ENCODE measurements around the gene GALNT10. TPM values are rescaled to one million over a fixed set of nuclear protein-coding genes. Genes with fewer than 3 reads are reported as not detected.

Gene GALNT10
- total RNA-seq, 1 donor from 2014 or later, result 57.6 TPM

- no peak overlapping the region for H3K27ac ChIP-seq
- intact Hi-C loops (cut with DNase I), result no loop called here
- ATAC-seq, result no peak
- H3K4me1 ChIP-seq, result peaks cover 18% of the 10 kb centered on the region
- H3K4me3 ChIP-seq, result no peak overlapping the region
- H3K9me3 ChIP-seq, result no peaks in the 10 kb centered on the region
- TF ChIP-seq, protein P1, sequence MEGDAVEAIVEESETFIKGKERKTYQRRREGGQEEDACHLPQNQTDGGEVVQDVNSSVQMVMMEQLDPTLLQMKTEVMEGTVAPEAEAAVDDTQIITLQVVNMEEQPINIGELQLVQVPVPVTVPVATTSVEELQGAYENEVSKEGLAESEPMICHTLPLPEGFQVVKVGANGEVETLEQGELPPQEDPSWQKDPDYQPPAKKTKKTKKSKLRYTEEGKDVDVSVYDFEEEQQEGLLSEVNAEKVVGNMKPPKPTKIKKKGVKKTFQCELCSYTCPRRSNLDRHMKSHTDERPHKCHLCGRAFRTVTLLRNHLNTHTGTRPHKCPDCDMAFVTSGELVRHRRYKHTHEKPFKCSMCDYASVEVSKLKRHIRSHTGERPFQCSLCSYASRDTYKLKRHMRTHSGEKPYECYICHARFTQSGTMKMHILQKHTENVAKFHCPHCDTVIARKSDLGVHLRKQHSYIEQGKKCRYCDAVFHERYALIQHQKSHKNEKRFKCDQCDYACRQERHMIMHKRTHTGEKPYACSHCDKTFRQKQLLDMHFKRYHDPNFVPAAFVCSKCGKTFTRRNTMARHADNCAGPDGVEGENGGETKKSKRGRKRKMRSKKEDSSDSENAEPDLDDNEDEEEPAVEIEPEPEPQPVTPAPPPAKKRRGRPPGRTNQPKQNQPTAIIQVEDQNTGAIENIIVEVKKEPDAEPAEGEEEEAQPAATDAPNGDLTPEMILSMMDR (IDR thresholded peaks at IDR 0.05), result no peak
- no peak for DNase-seq
- H3K27me3 ChIP-seq (ENCODE audit: low read depth), result no peaks in the 10 kb centered on the region
- peaks cover 3% of the 10 kb centered on the region for H3K36me3 ChIP-seq
Observed at GRCh38 chr5:154401931-154402330, 211.4 kb downstream of the GALNT10 start.

DNA sequence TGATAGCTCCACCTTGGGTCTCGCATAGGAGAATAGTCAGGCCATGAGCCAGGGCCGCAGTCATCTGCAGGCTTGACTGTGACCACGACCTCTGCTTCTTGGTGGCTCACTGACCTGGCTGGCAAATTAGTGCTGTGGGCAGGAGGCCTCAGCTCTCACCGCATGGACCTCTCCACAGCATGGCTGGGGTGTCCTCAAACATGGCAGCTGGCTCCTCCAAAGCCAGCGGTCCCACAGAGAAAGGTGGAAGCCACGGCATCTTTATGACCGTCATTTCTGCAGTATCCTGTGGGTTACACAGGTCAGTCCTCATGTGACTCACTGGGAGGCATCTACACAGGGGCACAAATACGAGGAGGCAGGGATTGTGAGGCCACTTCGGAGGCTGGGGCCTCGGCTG is 212.1 kb downstream of the GALNT10 start:
- H3K4me3 ChIP-seq, result no peak overlapping the region
- DNase-seq (no peak), ATAC-seq (no peak)
- no peak overlapping the region for H3K27ac ChIP-seq
- peaks cover 14% of the 10 kb centered on the region for H3K4me1 ChIP-seq
- no peaks in the 10 kb centered on the region for H3K27me3 ChIP-seq (ENCODE audit: low read depth)
- H3K36me3 ChIP-seq, result peaks cover 8% of the 10 kb centered on the region
- TF ChIP-seq, protein P1 (IDR thresholded peaks at IDR 0.05), result no peak
- intact Hi-C loops (cut with DNase I), result no loop called here
- H3K9me3 ChIP-seq, result no peaks in the 10 kb centered on the region

DNA sequence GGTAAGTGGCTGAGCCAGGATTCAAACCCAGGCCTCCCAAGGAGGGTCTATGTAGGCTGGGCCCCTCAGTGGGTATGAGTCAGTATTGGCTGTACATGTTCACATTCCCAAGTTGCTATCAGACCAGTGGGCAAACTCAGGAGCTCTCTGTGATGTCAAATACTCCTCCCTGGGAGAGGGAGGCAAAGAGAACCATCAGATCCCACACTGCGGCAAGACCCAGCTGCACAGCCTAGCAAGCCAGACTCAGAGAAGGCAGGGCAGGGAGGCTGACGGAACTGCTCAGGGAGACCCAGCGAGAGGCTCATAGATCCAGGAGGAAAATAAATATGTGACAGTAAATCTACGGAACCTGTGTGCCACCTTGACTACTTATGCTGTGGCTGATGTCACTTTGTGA is 212.7 kb downstream of the GALNT10 start:
- no peak for DNase-seq
- intact Hi-C loops (cut with DNase I), result no loop called here
- H3K4me3 ChIP-seq, result no peak overlapping the region
- no peak overlapping the region for H3K27ac ChIP-seq
- peaks cover 8% of the 10 kb centered on the region for H3K36me3 ChIP-seq
- H3K27me3 ChIP-seq (ENCODE audit: low read depth), result no peaks in the 10 kb centered on the region
- no peak for ATAC-seq
- no peaks in the 10 kb centered on the region for H3K9me3 ChIP-seq
- TF ChIP-seq, protein P1 (IDR thresholded peaks at IDR 0.05), result no peak
- peaks cover 10% of the 10 kb centered on the region for H3K4me1 ChIP-seq

- no peak for ATAC-seq
Observed at GRCh38 chr5:154403776-154404387, 213.3 kb downstream of the GALNT10 start.

GRCh38 chr5:154405078-154405792 is 214.7 kb downstream of the GALNT10 start:
- Histone ChIP-seq H3K27ac (peak overlapping the region; percentile 4), H3K9me3 (no peaks in the 10 kb centered on the region), H3K4me3 (peak overlapping the region; percentile 46), H3K4me1 (peaks cover 10% of the 10 kb centered on the region), H3K36me3 (peaks cover 26% of the 10 kb centered on the region), H3K27me3 (ENCODE audit: low read depth) (no peaks in the 10 kb centered on the region)
- peak; percentile 84 for DNase-seq
- intact Hi-C loops (cut with DNase I), result no loop called here
- TF ChIP-seq, protein P1 (IDR thresholded peaks at IDR 0.05), result peak; percentile 91
- peak; percentile 96 to 97 for ATAC-seq

More at GRCh38 chr5:154403776-154404387, 213.3 kb downstream of the GALNT10 start:
- Histone ChIP-seq H3K27me3 (ENCODE audit: low read depth) (no peaks in the 10 kb centered on the region), H3K9me3 (no peaks in the 10 kb centered on the region), H3K4me3 (no peak overlapping the region), H3K36me3 (peaks cover 14% of the 10 kb centered on the region), H3K27ac (no peak overlapping the region), H3K4me1 (peaks cover 10% of the 10 kb centered on the region)
- DNase-seq, result no peak
- TF ChIP-seq, protein P1 (IDR thresholded peaks at IDR 0.05), result no peak
- intact Hi-C loops (cut with DNase I), result no loop called here

Data from lower lobe of right lung (tissue), 2 donors.